AG08396 (cell line): ENCODE data around the gene CNTN4.

Experiments used
- DNase-seq: peaks from one replicate; pipeline ENCODE4 v3.0.0; 2012; ENCODE audit warnings: low spot score, mixed read lengths

Gene CNTN4

DNA sequence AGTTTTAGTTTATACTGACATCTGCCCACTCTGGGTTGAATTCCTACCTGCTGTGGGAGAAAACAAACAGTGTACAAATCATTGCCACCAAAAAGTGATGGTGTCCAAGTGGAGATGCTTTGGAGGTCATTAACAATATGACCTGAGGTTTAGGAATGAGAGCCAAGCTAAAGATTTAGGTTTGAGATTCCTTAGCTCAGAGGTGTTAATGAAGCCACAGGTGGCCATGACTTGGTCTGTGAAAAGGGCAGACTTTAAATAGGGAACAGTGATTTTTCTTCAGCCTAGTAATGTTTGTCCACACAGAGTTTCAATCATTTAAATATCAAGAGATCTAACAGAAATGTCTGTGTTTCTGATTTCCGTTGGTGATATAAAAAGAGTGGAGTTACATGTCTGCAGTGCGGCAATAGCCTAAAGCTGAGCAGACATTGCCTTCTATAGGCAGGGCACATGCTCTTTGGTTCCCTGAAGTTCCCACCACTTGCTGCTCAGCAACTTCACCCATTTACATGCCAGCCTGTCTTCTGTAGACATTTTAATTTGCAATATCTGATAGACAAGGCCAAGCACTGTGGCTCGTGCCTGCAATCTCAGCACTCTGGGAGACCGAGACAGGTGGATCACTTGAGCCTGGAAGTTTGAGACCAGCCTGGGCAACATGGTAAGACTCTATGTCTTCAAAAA is 588.3 kb downstream of the CNTN4 start:
- DNase-seq = no peak

DNA sequence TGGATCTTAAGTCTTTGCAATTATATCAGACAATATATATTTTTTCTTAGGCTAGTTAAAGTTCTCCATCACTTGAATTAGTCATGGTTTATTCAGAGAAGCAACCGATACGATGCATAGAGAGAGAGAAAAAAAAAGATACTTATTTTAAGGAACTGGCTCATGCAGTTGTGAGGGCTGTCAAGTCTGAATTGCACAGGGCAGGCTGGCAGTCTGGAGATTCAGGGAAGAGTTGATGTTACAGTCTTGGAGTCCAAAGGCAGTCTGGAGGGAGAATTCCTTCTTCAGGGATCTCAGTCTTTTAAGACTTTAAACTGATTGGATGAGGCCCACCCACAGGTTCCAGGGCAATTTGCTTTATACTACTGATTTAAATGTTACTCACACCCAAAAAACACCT is 598.9 kb downstream of the CNTN4 start:
- DNase-seq = no peak

DNA sequence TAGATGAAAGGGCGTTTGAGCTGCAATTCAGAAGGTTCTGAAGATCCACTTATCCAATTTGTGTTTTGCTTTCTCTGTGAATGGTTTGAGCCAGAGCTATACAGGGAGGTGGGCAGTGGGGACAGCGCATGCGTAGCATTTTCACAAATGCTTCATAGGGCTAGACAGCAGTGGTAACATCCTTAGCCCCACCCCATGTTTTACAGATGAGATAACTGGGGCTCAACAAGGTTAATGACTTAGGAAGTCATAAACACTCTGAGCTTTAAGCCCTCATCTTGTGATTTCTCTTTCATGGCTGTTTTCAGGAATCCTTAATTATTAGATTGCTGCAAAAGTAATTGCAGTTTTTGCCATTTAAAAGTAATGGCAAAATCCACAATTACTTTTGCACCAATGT is 602.8 kb downstream of the CNTN4 start:
- no peak for DNase-seq

DNA sequence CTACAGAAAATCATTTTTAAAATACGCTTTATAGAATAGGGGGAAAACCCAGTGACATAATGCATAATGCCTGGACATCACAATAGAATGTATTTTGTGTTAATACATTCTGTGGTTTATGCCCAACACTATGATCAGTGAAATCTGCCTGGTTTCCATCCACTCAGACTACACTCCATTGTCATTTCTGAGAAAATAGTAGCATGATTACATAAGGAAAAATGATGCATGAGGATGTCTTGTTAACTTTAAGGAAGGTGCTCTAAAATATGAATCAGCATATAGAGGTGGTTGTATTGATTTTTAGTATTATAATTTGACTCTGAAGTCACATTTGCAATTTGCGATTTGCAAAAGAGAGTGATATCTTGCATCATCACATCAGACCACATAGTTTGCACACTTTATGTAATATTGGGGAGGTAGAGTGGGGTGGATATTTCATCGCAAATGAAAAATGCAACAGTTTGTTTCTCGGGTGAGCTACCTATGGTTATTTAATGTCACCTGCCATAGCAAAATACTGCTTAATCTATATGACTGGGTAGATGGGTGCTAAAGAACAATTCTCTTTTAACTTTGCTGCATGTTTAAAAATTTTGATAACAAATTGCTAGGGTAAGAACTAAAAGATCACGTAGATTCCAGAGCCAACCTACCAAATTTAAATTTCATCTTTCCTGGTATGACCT is 607.6 kb downstream of the CNTN4 start:
- DNase-seq = no peak

DNA sequence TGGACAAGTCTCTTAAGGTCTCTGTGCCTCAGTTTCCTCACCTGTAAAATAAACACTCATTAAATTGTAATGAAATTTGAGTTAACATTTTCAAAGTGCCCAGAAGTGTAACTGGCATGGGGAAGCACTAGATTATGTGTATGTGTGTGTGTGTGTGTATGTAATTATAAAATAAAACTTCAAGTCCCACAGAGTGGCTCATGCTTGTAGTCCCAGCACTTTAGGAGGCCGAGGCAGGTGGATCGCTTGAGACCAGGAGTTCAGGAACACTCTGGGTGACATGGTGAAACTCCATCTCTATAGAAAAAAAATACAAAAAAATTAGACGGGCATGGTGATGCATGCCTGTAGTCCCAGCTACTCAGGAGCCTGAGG is 608.2 kb downstream of the CNTN4 start:
- DNase-seq = no peak

DNA sequence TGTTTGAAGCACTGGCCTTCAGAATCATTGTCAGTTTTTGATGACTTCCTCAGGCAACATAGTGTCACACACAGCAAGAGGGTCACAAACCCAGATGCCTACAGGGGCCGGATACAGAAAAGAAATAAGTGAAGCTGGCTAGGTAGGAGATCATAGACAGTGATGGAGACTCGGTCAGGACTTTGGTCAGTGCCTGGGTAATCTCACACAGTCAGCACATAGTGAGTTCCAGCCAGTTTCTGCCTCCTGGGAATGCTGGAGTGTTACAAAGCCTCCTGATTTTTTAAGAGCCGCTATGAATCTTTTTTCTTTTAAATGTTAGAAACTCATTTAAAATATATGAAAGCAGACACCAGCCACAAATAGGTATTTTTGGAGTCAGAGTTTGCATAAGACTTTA is 612.4 kb downstream of the CNTN4 start:
- DNase-seq = no peak

DNA sequence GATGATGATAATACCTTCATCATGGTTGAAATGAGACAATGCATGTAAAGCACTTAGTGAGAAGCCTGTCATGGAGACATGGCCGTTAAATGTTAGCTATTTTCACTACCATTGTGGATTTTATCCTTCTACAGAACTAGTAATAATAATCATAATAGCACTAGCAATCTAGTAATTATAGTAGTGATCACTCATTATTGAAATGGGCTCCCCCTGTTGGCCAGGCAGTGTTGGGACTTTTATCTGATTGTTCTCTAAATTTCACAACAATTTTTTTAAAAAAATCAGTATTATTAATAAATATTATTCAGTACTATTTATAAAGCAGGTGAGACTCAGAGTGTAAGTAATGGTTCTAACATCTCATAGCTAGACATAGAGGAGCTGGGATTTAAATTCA is 615.3 kb downstream of the CNTN4 start:
- DNase-seq = no peak

DNA sequence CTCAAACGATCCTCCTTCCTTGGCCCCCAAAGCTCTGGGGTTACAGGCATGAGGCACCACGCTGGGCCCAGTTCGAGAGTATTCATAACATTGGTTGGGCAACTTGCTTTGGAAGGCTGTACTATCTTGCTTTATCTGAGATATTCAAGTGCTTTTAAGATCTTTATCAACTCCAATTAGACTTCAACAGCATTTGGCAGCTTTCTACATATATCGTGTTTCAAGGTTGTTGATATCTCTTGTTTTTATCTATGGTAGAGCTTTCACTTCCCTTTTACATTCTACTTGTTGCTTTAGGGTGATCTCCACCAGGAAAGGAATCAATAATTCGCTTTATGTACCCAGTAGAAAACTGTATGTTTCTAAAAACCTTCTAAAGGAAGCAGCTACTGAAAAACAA is 616.2 kb downstream of the CNTN4 start:
- no peak for DNase-seq

DNA sequence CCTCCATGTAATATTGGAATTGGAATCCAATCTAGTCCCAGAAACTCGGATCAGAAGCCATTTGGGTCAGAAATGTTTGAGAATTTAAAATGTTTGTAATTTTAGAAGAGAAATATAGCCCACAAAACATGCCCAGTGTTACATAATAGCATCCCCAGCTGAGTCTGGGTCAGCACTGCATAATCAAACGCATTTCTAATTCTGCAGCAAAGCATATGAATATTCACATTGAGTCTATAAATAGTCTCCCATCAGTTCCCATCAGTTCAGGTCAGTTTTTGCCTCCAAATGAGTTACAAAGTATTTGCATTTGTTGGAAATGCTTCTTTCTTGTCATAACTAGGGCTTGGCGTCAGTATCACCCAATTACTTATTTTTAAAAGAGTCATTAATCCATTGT is 628.4 kb downstream of the CNTN4 start:
- no peak for DNase-seq

DNA sequence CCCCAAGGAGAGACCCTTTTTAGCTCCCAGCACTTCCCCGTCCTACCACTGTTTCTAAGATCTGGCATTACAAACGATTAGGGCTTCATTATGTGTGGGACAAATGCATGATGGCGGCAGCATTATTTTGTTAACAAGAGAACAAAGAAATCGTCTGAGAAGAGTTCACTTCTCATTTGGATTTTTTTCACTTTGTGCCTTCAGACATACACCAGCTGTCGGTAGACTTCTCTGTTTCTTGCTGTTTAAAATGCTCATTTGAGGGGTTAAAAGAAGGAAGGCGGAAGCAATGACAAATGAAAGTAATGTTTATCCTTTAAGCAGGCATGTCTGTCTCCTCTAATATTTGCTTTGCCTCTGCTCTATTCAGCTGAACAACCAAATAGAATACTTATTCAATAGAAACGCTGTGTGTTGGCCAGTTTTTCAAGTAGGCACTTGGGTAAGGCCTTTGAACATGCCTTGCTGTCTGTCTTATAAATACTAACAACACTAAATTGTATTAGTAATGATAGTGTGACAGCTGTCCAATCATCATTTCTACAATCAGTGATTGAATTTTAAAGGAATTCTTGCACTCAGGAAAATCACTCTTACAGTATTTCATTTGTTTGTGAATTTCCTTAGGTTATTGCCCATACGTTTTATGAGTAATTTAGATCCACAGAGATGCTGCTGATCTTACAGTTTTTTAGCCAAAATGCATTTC is 629.1 kb downstream of the CNTN4 start:
- no peak for DNase-seq

DNA sequence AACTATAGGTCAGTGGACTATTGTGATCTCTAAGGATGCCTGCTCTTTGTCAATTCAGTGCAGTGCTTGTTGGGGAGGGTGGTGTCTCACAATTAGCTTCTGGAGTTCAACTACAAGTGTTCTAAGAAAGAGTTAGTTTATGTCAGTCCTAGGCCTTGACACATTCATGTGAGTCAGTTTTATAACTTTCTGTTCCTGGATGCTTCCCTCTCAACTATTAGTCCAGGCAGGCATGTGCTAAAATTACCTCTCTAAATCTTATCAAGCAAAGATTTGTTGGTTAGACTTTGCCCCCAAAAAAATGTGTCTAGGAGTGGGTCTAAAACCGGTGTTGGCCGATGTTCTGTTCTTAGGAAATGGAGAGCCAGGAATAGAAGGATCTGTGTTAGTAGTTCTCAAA is 633.2 kb downstream of the CNTN4 start:
- no peak for DNase-seq

DNA sequence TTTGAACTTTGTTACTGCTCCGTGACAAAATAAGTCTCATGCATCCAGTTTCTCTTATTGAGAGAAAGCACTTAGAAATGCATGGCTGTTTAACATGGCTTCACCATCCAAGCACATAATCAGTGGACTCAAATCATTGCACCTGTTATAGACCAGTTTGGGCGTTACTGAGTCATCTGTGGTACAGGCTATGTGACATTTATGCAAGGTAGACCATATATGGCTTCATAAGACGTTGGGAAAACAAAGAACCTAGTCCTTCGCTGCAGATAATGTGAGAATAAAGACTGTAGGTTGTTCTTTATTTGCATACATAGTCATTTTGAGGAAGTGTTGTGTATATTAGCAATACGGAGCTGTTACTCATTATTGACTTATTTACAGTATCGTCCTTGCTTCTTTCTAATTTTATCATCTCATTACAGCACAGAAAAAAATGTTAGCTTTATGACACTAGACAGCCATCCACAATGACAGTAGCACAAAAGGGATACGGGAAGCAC is 636.8 kb downstream of the CNTN4 start:
- no peak for DNase-seq

DNA sequence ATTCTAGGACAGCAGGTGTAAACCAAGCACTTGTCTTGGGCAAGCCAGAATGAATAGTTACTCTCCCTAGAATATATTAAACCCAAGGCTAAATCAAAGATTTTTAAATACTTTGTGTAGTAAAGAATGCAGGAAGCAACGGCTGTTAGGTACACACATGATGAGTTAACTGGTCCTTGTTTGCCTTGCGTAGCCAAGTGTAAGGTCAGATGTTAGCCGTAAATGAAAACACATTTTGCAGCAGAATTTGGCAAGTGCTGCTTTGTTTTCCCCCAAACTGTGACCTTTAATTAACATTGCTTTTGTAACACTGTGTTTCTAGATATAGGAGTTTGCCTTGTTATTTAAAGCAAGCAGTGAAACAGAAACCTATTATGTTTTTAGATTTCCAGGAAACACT is 642.9 kb downstream of the CNTN4 start:
- no peak for DNase-seq

DNA sequence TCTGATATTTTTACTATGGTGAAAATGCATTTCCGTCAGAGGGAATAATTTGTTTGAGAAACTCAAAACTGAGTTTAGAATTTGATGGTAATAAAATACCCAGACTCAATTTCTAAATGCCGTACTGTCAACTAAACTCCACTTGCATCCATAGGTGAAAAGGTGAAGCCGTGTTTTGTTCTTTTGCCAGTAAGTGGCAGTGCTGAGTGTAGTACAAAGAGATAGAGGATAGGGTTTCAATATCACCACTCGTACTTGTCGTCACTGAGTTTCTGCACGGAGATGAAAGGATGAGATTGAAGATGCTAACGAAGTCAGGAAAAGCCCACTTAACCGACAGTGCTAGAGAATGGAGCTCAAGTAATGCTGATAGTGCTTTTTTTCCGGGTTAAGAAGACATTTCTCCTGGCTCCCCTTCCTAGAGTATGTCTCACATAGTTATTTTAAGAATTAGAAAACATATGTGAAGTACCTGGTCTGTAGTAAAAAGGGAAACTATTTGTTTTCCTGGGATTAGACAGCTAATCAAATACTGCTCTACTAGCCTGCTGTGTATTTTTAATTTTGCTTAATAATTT is 666.4 kb downstream of the CNTN4 start:
- no peak for DNase-seq

DNA sequence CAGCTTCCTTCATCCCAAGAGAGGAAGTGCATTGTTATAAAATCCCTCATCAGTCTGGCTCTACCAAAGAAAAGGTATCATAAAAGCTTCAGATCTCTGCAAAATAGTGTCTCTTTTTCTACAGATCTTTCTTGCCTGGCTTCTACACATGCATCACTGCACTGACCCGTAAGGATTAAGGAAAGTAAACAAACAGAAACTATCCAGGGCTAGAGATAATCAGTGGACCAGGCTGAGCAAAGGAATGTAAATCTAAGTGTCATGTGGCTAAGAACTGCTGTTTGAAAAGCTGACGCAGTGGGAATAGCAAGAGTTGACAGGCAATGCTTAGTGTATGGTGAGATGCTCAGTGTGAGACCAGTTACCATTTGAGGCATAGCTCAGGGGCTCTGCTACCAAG is 671.8 kb downstream of the CNTN4 start:
- no peak for DNase-seq

DNA sequence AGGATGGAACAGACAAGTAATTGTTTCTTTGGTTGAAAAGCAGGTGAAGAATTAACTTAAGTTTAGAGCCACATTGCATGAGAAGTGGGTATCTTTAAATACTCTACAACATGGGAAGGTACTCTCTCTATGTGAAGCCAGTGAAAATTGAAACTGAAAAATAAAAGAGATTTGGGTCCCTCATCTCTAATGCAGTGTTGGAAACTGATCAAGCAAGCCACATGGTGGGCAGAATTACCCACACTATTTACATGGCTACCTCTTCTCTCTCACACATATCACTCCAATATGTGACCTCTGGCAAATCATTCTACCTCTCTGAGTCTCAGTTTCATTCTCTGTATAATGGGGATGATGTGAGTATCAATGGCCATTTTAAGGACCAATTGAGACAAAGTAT is 672.5 kb downstream of the CNTN4 start:
- DNase-seq = no peak

DNA sequence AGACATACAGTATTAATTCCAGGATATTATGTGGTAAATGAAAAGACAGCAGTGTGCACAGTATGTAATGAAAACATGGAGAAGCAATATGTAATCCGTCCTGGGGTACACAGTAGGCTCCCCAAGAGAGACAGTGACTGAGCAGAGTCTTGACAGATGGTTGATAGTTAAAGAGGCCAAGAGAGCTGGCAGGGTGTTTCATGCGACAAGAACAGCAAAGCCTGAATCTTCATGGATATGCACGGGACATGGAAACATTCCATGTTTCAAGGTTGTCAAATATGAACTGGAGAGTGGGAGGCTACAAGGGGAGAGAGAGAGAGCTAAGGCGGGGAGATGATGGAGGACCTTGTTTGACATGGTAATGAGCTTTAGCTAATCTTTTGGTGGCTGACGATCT is 673.1 kb downstream of the CNTN4 start:
- no peak for DNase-seq

DNA sequence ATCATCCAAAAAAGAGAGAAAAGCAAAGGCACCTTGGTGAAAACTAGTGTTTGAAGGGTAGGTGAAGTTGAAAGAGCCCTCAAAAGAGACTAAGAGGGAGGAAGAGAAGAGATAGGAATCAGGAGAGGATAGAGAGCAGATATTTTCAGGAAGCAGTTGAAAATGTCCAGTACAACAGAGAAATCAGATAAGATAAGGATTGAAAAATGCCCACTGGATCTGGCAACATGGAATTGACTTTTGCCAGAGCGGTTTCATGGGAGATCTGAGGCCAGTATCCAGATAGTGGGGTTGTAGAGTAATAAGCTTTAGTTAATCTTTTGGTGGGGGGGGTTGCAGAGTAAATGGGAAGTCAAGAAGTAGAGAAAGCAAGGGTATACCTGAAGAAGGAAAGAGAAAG is 674.1 kb downstream of the CNTN4 start:
- no peak for DNase-seq

DNA sequence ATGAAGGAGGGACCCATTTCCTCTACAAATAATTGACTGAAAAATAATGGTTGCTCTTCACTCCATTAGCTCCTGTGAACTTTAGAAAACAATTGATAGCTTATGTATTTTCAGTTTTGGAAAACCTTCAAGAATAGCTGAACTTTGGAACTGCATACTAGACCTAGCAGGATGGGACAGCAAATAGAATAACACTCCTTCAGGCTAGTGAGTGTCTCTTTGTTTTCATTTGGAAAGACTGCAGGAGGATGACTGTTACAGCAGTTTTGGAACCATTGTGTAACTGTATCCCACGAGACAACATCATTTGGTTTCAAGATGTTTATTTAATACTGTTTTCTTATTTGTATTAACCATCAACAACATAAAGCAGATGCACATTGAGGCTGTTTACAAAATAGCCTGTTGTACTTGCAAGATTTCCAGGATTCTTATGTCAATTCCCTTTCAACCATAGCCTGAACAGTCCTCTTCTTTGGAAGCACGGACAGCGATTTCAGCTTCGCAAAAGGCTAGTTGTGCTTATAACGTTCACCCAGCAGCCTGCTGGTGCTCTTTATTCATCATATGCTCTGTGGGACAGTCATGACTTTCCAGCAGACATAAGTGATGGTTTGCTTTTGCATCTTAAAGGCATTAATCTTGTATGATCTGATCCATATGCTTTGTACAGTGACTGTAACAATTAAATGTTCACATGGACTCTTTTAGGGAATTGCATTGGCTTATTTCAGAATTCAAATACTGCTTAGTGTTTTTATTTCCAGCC is 676.0 kb downstream of the CNTN4 start:
- DNase-seq = no peak

DNA sequence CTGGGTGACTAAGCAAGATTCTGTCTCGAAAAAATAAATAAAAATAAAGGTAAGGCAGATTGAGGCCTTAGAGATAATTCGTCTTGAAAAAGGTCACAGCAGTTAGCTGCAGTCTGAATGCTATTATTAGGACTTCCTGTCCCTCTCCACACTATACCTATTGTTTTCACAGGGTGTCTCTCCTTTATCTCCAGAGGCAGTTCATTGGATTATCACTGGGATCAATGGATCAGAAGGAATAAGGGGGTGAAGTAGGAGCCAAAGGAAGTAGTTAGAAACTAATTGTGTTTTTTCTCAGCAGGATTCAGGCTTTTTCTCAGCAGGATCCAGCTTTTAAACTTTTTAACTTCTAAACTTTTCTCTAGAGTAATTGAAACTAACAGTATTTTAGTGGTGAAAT is 684.6 kb downstream of the CNTN4 start:
- no peak for DNase-seq

DNA sequence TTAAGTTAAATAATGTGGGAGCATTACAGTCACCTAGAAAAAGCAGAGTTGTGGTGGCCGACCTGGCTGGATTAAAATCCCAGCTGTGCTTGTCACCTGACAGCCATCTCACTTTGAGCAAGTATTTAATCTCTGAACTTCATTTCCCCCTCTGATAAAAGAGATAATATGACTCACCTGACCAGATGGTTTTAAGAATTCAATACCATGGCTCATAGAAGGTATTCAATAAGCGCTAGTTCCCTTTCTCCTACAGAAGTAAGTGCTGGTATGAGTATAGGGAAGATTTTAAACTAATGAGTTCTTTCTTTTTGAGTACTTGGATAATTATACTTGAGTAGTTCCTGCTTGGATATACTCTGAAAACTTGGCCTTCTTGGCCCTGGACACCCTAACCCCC is 686.0 kb downstream of the CNTN4 start:
- no peak for DNase-seq

DNA sequence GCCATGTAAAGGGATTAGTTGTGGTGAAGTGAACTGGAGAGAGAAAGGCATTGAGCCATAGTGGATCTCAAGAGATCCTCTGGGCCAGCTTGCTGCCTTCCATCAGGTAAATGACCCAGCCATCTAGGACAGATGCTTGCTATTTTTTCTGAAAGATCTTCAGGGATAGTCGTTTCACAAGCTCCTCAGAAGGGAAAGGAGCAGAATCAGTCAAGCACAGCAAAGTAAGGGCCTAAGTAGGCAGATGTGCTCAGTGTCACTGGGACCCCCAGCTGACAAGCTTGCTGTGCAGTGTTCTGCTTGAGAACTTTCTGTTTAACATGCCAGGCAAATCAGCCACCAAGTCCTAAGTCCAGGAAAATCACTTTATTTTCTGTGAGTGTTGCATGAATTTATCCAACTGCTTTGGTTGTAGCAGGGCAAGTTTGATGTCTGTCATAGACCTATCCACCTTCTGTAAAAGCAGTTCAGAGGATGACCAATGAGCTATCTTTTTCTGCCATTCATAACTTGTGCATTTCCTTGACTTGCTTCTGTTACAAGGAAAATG is 691.7 kb downstream of the CNTN4 start:
- no peak for DNase-seq
